CD8-positive, alpha-beta memory T cell (primary cell): Measurements from ENCODE around the gene KRT84. TPM values are rescaled to one million over a fixed set of nuclear protein-coding genes. Genes with fewer than 3 reads are reported as not detected.

ENCODE experiments used
- CTCF ChIA-PET: fragments of 350-600 bp; sonication (Branson Sonifier 250); formaldehyde crosslinking; loops from one replicate; lab custom pipeline; 2021; ENCODE audit warnings: antibody characterized with exemption; lab: Charles Lee
- POLR2A ChIA-PET: fragments of 350-600 bp; sonication (Branson Sonifier 250); formaldehyde crosslinking; loops from one replicate; lab custom pipeline; 2021; ENCODE audit warnings: antibody characterized with exemption; lab: Charles Lee
- DNase-seq, 5 donors: peaks; one replicate each; pipeline versions ENCODE4 v3.0.0 to v3.0.0-alpha.2; 2020 to 2022; ENCODE audit warnings: mixed read lengths in 1 of 5
- H3K27ac ChIP-seq: one replicate; pipeline ENCODE4 v1.7.0; 2013; ENCODE audit warnings: low read depth, mild to moderate bottlenecking, low read length, moderate library complexity
- H3K27me3 ChIP-seq: 2 replicates; pipeline ENCODE4 v1.7.0; 2013; ENCODE audit warnings: low read length, mild to moderate bottlenecking; ENCODE audit not compliant: insufficient read depth, poor library complexity, severe bottlenecking
- H3K36me3 ChIP-seq: 2 replicates; pipeline ENCODE4 v1.7.0; 2013; ENCODE audit warnings: mild to moderate bottlenecking, low read length, moderate library complexity; ENCODE audit not compliant: insufficient read depth
- H3K4me1 ChIP-seq: 2 replicates; pipeline ENCODE4 v1.7.0; 2013; ENCODE audit warnings: mild to moderate bottlenecking, low read length, moderate library complexity; ENCODE audit not compliant: insufficient read depth
- H3K4me3 ChIP-seq: 2 replicates; pipeline ENCODE4 v1.7.0; 2013; ENCODE audit warnings: mild to moderate bottlenecking, low read length
- H3K9me3 ChIP-seq: 2 replicates; pipeline ENCODE4 v1.7.0; 2013; ENCODE audit warnings: mild to moderate bottlenecking, low read length
- H3K27ac Mint-ChIP-seq, 8 donors: one replicate each; pipeline ENCODE4 v1.8.0; 2020 to 2021; ENCODE audit warnings: mixed read lengths in 8 of 8, mild to moderate bottlenecking in 6 of 8, inconsistent platforms in 3 of 8, moderate library complexity in 3 of 8
- H3K27me3 Mint-ChIP-seq, 2 donors: one replicate each; pipeline ENCODE4 v1.8.0; 2020 to 2021; ENCODE audit warnings: mixed read lengths in 2 of 2, mild to moderate bottlenecking in 1 of 2, moderate library complexity in 1 of 2
- H3K36me3 Mint-ChIP-seq, 3 donors: one replicate each; pipeline ENCODE4 v1.8.0; 2020 to 2021; ENCODE audit warnings: mixed read lengths in 3 of 3, inconsistent platforms in 1 of 3, mild to moderate bottlenecking in 1 of 3
- H3K4me1 Mint-ChIP-seq, 3 donors: one replicate each; pipeline ENCODE4 v1.8.0; 2020 to 2021; ENCODE audit warnings: mixed read lengths in 3 of 3, inconsistent platforms in 1 of 3, mild to moderate bottlenecking in 1 of 3
- H3K4me3 Mint-ChIP-seq, 7 donors: one replicate each; pipeline ENCODE4 v1.8.0; 2020 to 2021; ENCODE audit warnings: mixed read lengths in 7 of 7, mild to moderate bottlenecking in 6 of 7, moderate library complexity in 4 of 7, inconsistent platforms in 2 of 7
- H3K9me3 Mint-ChIP-seq, 5 donors: one replicate each; pipeline ENCODE4 v1.8.0; 2020 to 2022; ENCODE audit warnings: mixed read lengths in 5 of 5, mild to moderate bottlenecking in 3 of 5, moderate library complexity in 2 of 5, inconsistent platforms in 1 of 5
- polyA plus RNA-seq: library from polyadenylated mRNA; unstranded; fragments of 300-500 nt; fragmentation: Illumina TruSeq; gene quantifications from one replicate; pipeline ENCODE4 v1.2.3, GENCODE V29; 2021
- total RNA-seq, 2 experiments: library from RNA; stranded (reverse); gene quantifications; one replicate each; pipeline ENCODE4 v1.2.3, GENCODE V29; 2021

KRT84 gene
- total and polyA plus RNA-seq, 3 experiments from 2014 or later, result not detected

DNA sequence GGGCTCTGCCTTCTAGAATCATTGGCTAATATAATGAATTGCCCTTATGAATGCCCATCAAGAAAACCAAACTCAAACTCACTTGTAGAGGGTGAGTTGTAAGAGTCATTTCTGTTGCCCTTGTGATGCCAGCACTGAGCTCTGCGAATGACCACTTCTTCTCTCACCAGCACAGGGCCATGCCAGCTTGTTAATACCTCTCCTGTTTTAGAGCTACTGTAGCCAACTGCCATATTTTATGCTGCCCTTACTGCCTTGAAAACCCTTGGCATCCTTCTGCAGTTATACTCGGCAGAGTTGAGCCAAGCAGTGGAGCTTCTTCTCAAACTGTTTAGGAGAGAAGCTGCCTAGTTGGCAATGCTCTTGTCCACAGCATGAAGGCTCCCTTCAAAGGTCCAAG is 40.6 kb upstream of the KRT84 start:
- CTCF ChIA-PET, result no interaction called here
- Histone ChIP-seq H3K36me3 (no peaks in the 10 kb centered on the region), H3K4me1 (no peaks in the 10 kb centered on the region), H3K4me3 (no peak overlapping the region), H3K9me3 (no peaks in the 10 kb centered on the region), H3K27ac (no peak overlapping the region), H3K27me3 (peaks cover 3% of the 10 kb centered on the region)
- H3K4me3 Mint-ChIP-seq, result no peak overlapping the region
- peaks cover 14 to 52% of the 10 kb centered on the region in 2 donors for H3K27me3 Mint-ChIP-seq
- no peak overlapping the region for H3K27ac Mint-ChIP-seq
- H3K9me3 Mint-ChIP-seq, result no peaks in the 10 kb centered on the region
- no peak for DNase-seq
- POLR2A ChIA-PET, result no interaction called here
- no peaks in the 10 kb centered on the region for H3K4me1 Mint-ChIP-seq
- H3K36me3 Mint-ChIP-seq, result no peaks in the 10 kb centered on the region

DNA sequence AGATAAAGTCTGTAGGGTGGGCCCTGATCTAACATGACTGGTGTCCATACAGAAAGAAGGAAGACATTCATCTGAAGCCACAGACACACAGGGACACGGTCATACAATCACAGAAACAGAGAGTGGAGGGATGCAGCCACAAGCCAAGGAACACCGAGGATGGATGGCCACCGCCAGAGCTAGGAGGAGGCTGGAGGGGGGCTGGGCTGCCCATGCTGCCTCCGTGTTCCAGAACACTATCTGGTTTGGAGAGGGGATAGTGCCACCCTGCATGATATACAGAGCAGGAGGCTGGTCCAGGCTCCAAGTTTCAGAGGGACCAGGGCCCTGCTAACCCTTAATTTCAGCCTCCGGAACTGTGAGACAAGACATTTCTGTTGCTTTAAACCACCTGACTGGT is 40.0 kb upstream of the KRT84 start:
- peaks cover 14 to 47% of the 10 kb centered on the region in 2 donors for H3K27me3 Mint-ChIP-seq
- no peak for DNase-seq
- no peaks in the 10 kb centered on the region for H3K4me1 Mint-ChIP-seq
- Histone ChIP-seq H3K9me3 (no peaks in the 10 kb centered on the region), H3K27ac (no peak overlapping the region), H3K4me1 (no peaks in the 10 kb centered on the region), H3K27me3 (no peaks in the 10 kb centered on the region), H3K36me3 (no peaks in the 10 kb centered on the region), H3K4me3 (no peak overlapping the region)
- no peaks in the 10 kb centered on the region for H3K36me3 Mint-ChIP-seq
- H3K27ac Mint-ChIP-seq, result no peak overlapping the region
- H3K4me3 Mint-ChIP-seq, result no peak overlapping the region
- POLR2A ChIA-PET, result no interaction called here
- CTCF ChIA-PET, result no interaction called here
- H3K9me3 Mint-ChIP-seq, result no peaks in the 10 kb centered on the region

DNA sequence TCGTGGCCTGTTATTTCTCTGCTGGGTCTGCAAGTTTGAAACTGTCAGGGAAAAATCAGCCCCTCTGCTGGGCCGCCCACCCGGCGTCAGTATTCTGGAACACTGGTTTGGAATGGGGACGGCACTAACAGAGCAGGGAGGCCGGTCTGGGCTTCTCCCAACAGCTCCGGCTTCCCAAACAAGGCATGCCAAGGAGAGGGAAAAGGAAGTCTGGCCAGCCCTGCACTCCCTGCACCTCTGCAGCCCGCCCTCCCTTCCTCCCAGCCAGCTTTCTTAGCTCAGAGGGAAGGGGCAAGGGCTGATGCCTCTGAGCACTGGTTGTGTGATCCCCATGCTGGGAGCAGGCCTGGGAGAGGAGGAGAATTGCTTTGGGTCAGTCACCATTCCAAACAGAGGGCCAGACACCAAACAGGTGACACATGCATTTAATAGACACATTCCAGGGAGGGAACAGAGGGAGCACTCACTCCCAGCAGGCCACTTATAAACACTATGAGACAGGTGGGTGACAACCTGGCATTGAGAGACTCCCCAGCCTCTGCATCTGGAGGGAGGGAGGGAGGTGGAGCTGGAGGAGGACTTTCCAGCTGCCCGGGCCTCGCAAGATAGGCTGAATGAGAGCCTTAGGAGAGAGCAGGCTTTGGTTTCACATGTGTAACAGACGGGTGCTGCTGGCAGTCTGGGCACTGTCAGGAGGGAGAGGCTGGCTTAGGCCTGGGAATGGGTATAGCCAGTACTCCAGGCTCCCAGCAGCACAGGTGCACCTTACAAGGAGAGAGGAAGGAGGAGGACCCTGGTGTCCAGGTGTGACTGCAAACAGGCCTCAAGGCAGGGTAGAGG is 38.4 kb upstream of the KRT84 start:
- POLR2A ChIA-PET, result no interaction called here
- Mint-ChIP-seq H3K4me3 (no peak overlapping the region), H3K27me3 (peaks cover 14 to 38% of the 10 kb centered on the region in 2 donors), H3K9me3 (no peaks in the 10 kb centered on the region), H3K4me1 (no peaks in the 10 kb centered on the region), H3K27ac (peak overlapping the region in 1 of 8 donors; percentile 88), H3K36me3 (no peaks in the 10 kb centered on the region)
- Histone ChIP-seq H3K27ac (no peak overlapping the region), H3K27me3 (no peaks in the 10 kb centered on the region), H3K4me3 (no peak overlapping the region), H3K36me3 (no peaks in the 10 kb centered on the region), H3K4me1 (no peaks in the 10 kb centered on the region), H3K9me3 (no peaks in the 10 kb centered on the region)
- CTCF ChIA-PET, result no interaction called here
- no peak for DNase-seq

DNA sequence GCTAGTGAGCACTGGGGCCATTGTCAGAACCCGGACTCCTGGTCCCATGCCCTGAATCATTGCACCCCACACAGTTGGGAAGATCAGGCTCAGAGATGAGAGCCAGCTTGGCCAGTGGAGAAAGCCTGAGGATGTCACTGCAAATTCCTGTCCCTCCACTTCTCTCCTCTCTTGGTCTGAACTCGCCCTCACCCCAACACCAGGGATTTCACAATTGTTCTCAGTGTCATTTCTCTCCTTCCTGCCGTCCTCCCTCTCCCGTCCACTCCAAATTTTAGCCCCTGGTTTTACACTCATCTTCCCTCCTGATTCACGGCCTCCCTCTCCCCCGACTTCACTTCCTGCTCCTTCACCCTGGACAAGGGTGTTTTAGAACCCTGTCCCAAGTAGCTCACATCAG is 37.6 kb upstream of the KRT84 start:
- no peaks in the 10 kb centered on the region for H3K36me3 ChIP-seq
- Mint-ChIP-seq H3K4me1 (no peaks in the 10 kb centered on the region), H3K36me3 (no peaks in the 10 kb centered on the region), H3K4me3 (no peak overlapping the region), H3K27me3 (peaks cover 12 to 34% of the 10 kb centered on the region in 2 donors), H3K9me3 (no peaks in the 10 kb centered on the region), H3K27ac (no peak overlapping the region)
- ChIA-PET POLR2A (no interaction called here), CTCF (no interaction called here)
- no peaks in the 10 kb centered on the region for H3K27me3 ChIP-seq
- no peak overlapping the region for H3K27ac ChIP-seq
- H3K4me3 ChIP-seq, result no peak overlapping the region
- H3K9me3 ChIP-seq, result no peaks in the 10 kb centered on the region
- no peak for DNase-seq
- H3K4me1 ChIP-seq, result no peaks in the 10 kb centered on the region

DNA sequence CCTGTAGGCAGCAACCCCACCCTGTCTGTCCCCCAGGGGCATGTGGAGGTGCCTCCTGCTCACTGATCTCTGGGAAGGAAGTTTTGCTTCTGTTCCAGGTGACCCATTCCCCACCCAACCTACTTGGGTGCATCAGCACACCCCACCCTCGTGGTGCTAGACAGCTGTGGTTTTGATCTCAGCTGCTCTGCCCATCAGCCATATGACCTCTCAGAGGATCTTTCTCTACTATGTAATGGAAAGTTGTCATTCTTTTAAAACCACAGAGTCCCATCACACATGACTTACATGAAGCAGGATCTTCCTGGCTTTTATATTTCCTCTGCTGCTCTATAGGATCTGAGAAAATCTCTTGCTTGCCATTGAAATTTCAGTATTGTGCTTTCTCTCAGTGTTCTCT is 34.2 kb upstream of the KRT84 start:
- no peaks in the 10 kb centered on the region for H3K36me3 ChIP-seq
- H3K4me3 ChIP-seq, result no peak overlapping the region
- no peaks in the 10 kb centered on the region for H3K9me3 ChIP-seq
- no peak for DNase-seq
- no peaks in the 10 kb centered on the region for H3K27me3 ChIP-seq
- no peaks in the 10 kb centered on the region for H3K4me1 ChIP-seq
- no peak overlapping the region for H3K27ac ChIP-seq
- H3K9me3 Mint-ChIP-seq, result no peaks in the 10 kb centered on the region
- peaks cover 11 to 41% of the 10 kb centered on the region in 2 donors for H3K27me3 Mint-ChIP-seq
- no peaks in the 10 kb centered on the region for H3K4me1 Mint-ChIP-seq
- POLR2A ChIA-PET, result no interaction called here
- H3K4me3 Mint-ChIP-seq, result no peak overlapping the region
- CTCF ChIA-PET, result no interaction called here
- no peak overlapping the region for H3K27ac Mint-ChIP-seq
- no peaks in the 10 kb centered on the region for H3K36me3 Mint-ChIP-seq

DNA sequence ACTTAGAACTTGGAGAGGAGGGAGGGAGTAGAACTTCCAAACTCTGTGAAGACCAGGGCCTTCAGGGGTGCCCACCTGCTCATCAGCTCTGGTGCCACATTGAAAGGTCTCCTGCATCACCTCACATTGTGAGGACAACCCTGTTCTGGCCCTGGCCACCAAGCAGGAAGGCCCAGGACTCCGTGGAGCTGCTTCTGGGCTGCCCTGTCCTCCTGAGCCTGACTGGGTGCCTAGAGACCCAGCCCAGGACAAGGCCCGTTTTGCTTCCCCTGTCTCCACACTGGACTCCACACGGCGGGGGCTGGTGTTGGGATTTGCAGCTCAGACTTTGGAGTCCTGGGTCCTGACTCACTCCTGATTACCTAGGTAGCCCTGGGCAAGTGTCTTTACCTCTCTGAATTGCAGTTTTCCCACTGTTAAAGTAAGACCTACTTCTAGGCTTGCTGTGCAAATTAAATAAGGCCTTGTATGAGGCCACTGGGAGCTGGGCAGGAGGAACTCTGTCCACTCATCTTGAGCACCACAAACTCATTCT is 33.2 kb upstream of the KRT84 start:
- DNase-seq, result no peak
- Mint-ChIP-seq H3K4me1 (no peaks in the 10 kb centered on the region), H3K27ac (peak overlapping the region in 1 of 8 donors; percentile 7), H3K4me3 (no peak overlapping the region), H3K36me3 (no peaks in the 10 kb centered on the region), H3K27me3 (peaks cover 11 to 42% of the 10 kb centered on the region in 2 donors), H3K9me3 (no peaks in the 10 kb centered on the region)
- Histone ChIP-seq H3K9me3 (no peaks in the 10 kb centered on the region), H3K36me3 (no peaks in the 10 kb centered on the region), H3K27ac (no peak overlapping the region), H3K4me3 (no peak overlapping the region), H3K27me3 (no peaks in the 10 kb centered on the region), H3K4me1 (no peaks in the 10 kb centered on the region)
- ChIA-PET POLR2A (no interaction called here), CTCF (no interaction called here)

DNA sequence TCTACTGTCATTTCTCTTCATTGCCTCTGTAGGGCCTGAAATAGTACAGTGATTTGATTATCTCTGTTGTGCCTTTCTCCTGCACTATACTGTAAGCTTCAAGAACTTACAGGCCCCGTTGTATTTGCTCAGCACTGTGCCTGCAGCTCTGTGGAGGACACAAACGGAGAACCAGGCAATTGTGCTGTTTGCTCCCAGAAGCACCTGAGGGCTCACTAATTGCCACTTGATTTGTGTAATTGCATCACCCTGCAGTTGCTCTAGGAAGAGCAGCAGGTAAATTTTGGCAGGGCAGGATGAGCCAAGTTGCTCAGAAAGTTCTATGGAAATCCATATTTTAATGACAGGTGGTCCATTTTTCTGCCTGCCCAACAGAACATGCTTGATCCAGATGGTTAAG is 32.3 kb upstream of the KRT84 start:
- Mint-ChIP-seq H3K36me3 (no peaks in the 10 kb centered on the region), H3K27ac (no peak overlapping the region), H3K4me1 (no peaks in the 10 kb centered on the region), H3K27me3 (peaks cover 13 to 44% of the 10 kb centered on the region in 2 donors), H3K9me3 (no peaks in the 10 kb centered on the region), H3K4me3 (no peak overlapping the region)
- DNase-seq, result no peak
- Histone ChIP-seq H3K4me3 (no peak overlapping the region), H3K4me1 (no peaks in the 10 kb centered on the region), H3K36me3 (no peaks in the 10 kb centered on the region), H3K27ac (no peak overlapping the region), H3K27me3 (no peaks in the 10 kb centered on the region), H3K9me3 (no peaks in the 10 kb centered on the region)
- ChIA-PET CTCF (no interaction called here), POLR2A (no interaction called here)

DNA sequence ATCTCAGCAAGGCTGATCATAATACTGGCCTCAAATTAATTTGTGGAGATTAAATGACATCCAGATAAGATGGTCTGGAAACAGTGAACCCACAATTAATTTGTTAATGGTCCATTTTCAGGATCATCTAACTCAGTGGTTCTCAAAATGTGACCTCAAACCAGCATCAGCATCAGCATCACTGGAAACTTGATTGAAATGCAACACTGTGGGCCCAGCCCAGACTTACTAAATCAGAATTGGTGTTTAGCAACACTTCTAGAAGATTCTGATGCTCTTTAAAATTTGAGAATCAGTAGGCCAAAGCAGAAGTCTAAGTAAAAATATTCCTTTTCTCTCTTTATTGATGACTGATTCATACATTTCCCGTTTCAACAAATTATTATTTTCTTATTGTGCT is 31.3 kb upstream of the KRT84 start:
- Mint-ChIP-seq H3K4me3 (no peak overlapping the region), H3K9me3 (no peaks in the 10 kb centered on the region), H3K36me3 (no peaks in the 10 kb centered on the region), H3K4me1 (no peaks in the 10 kb centered on the region), H3K27ac (no peak overlapping the region), H3K27me3 (peaks cover 14 to 44% of the 10 kb centered on the region in 2 donors)
- Histone ChIP-seq H3K27ac (no peak overlapping the region), H3K27me3 (no peaks in the 10 kb centered on the region), H3K36me3 (no peaks in the 10 kb centered on the region), H3K4me1 (no peaks in the 10 kb centered on the region), H3K9me3 (no peaks in the 10 kb centered on the region), H3K4me3 (no peak overlapping the region)
- ChIA-PET CTCF (no interaction called here), POLR2A (no interaction called here)
- no peak for DNase-seq
